GM10847 (cell line): ENCODE measurements around the gene SLC26A11.

Experiments
- POLR2A ChIP-seq: IDR thresholded peaks from 2 replicates; pipeline ENCODE4 v1.6.1; 2011; ENCODE audit not compliant: insufficient read length; ENCODE audit errors: extremely low read depth

Gene SLC26A11

DNA sequence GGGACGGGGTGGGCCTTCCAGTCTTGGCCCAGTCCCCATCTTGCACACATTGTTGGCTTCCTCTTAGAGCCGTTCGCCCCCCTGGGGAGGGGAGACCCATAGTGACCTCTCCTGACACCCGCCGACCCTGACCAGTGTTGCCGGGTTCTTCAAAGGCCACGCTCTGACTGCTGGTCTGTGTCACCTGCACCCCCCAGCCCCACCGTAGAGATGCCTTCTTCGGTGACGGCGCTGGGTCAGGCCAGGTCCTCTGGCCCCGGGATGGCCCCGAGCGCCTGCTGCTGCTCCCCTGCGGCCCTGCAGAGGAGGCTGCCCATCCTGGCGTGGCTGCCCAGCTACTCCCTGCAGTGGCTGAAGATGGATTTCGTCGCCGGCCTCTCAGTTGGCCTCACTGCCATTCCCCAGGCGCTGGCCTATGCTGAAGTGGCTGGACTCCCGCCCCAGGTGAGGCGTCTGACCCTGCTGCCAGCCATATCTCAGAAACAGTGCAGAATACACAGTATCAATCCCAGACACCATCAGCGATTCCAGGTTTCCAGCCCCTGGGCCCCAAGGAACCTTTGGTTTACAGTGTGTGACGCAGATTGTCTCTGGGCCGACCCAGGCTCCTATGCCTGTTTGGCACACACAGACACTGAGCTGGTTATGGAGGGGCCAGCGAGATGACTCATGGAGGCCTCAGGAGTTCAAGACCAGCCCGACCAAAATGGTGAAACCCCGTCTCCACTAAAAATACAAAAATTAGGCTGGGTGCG lies 1.3 kb downstream of the SLC26A11 start:
- TF ChIP-seq POLR2A = no peak

- no peak for TF ChIP-seq POLR2A
Observed at GRCh38 chr17:80222376-80223141, 2.3 kb downstream of the SLC26A11 start.

GRCh38 chr17:80223142-80223815 lies 3.1 kb downstream of the SLC26A11 start:
- no peak for TF ChIP-seq POLR2A

DNA sequence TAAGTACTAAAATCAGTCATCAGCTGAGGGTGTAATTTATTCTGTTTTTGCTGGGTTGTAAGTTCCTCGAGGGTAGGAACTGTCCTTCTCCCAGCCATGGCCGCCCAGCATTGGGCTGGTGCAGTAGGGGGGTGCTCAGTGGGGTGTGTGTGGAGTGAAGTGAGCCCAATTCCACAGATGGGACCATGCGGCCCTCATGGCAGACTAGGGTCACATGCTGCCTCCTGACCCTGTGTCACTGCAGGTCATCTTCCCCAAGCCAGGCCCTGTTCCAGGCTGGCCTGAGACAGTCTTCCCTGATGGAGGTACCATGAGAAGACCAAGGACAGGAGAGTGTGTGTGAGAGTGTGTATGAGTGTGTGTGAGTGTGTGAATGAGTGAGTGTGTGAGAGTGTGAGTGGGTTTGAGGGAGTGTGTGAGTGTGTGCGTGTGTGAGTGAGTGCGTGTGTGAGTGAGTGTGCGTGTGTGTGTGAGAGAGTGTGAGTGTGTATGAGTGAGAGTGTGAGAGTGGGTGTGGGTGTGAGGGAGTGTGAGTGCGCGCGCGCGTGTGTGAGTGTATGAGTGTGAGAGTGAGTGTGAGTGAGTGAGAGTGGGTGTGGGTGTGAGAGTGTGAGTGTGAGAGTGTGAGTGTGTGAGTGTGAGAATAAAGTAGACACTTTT lies 3.7 kb downstream of the SLC26A11 start:
- TF ChIP-seq POLR2A = no peak

DNA sequence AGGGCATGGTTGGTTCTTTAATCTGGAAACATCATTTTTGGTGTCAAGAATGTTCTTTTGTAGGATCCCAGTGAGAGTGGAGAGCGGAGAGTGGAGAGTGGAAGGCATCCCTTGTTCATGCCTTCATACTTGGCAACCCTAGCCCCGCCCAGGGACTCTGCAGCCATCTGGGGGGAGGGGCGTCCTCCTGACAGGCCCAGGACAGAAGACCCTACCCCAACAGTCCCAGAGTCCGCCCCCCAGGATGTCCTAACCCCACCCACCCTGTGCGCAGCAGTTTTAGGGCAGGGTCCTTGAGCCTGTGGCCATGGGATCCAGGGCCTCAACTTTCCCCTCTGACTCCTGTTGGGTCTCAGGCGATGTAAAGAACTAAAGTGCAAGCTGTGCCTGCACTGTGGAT lies 4.5 kb downstream of the SLC26A11 start:
- no peak for TF ChIP-seq POLR2A

DNA sequence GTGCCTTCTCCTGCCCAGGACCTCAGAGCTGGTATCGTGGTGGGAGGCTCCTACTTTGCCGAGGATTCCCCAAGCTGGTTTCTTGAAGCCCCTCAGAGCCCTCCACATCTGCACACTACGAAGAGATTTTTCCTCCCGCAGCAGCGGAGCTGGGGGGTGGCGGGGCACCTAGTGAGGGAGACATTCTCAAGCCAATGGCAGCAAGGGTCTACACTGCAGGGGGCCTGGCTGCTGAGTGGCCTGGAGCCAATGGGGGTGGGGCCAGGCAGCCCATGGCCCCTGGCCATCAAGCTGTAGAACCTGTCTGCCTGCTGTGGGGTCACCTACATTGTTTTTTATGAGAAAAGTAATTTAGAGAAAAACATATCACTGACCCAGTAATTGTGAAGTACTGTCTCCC lies 5.0 kb downstream of the SLC26A11 start:
- TF ChIP-seq POLR2A = no peak

DNA sequence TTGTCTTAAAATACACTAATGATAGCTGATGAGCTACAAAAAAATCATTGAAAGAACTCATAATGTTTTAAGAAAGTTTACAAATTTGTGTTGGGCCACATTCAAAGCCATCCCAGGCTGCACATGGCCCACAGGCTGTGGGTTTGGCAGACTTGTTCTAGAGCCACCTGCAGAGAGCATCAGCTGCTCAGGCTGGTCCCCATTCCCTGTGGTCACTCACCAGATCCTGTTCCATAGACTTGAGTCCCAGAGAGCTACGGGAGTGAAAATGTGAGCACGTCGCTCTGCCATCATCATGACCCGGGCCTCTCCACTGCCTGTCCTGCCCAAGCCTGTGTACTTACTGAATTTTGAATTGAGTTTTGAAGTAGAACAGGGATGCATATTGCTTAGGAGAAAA lies 6.9 kb downstream of the SLC26A11 start:
- TF ChIP-seq POLR2A = no peak

GRCh38 chr17:80227666-80228065 lies 7.4 kb downstream of the SLC26A11 start:
- TF ChIP-seq POLR2A = no peak

DNA sequence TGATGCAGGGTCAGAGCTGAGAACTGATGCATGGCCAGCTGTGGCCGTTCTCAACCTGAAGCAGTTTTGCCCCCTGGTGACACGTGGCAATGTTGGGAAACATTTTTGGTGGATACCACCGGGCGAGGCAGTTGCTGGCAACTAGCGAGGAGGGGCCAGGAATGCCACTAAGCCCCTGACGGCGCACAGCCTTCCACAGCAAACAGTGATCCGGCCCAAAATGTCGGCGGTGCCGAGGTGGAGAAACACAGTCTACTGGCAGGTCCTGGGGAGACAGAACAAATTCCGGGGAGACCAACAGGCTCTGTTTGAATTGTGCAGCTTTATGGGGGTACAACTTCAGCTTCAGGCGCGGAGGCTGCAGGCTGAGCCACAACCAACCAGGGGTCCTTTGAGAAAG lies 8.2 kb downstream of the SLC26A11 start:
- no peak for TF ChIP-seq POLR2A

GRCh38 chr17:80229011-80229410 lies 8.8 kb downstream of the SLC26A11 start:
- no peak for TF ChIP-seq POLR2A

DNA sequence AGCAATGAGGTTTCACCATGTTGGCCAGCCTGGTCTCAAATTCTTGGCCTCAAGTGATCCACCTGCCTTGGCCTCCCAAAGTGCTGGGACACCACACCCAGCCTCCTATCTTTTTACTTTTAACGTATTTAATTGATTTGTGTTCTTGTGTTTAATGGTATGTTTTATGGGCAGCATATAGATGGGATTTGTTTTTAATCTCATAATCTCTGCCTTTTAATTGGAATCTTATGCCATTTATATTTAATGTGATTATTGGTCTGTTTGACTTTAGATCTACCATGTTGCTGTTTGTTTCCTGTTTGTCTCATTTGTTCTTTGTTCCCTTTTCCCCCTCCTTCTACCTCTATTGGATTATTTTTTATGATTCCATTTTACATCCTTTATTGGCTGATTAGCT lies 12.2 kb downstream of the SLC26A11 start:
- no peak for TF ChIP-seq POLR2A

GRCh38 chr17:80233202-80233601 lies 13.0 kb downstream of the SLC26A11 start:
- no peak for TF ChIP-seq POLR2A

- no peak for TF ChIP-seq POLR2A
Observed at GRCh38 chr17:80236911-80237310, 16.7 kb downstream of the SLC26A11 start.

DNA sequence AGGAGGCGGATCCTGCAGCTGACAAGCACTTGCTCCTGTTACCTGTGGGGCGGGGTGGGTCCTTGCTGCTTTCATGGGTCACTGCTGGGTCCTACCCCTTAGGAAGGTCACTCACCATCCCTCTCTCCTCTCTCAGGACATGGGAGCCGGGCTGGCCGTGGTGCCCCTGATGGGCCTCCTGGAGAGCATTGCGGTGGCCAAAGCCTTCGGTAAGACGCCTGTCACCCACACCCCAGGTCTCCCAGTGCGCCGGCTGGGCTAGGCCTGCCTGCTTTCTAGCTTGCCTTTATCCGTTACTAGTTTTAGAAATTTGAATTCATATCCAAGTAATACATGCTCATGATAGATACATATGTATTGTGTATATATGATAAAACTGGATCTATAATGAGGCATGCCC lies 17.2 kb downstream of the SLC26A11 start:
- no peak for TF ChIP-seq POLR2A

DNA sequence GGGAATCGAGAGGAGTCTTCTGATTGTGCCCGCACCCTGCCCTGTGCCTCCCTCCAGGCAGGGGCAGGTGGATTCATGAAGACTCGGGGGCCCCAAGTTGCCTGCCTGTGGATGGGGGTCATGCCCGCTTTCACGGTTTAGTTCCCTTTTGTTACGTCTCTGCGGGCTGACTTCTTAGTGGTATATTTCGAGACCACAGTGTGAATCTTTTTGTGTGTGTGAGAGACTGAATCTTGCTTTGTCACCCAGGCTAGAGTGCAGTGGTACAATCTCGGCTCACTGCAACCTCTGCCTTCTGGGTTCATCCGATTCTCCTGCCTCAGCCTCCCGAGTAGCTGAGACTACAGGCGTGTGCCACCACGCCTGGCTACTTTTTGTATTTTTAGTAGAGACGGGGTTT lies 22.3 kb downstream of the SLC26A11 start:
- no peak for TF ChIP-seq POLR2A
